Measurements from ENCODE around the gene SEMA6A. TPM values are rescaled to one million over a fixed set of nuclear protein-coding genes. Genes with fewer than 3 reads are reported as not detected.

Gene SEMA6A
- total RNA-seq, 1 experiment from 2014 or later, result not detected

DNA sequence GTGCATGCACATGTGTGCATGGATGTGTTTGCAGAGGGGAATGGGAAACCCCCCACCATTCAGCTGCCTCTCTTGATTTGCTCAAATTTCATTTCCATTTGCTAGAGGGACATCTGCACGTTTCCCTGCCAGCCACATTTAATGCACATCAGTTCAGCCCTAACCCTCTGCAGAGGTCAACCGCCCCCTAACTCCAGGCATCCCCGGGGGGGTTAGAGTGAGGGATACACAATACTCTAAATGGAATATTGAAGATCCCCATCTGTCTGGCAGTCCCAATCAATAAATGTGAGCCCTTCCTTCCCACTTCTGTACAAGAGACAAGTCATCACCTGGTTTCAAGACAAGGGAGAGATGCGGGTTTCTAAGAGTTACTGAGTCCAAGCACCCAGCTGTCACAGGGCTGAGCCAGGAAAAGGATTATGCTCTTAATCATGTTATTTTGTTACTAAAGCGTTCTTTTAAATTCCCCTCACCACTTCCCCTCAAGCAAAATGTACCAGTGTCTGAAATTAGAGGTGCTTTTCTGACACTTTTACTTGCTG lies 134.1 kb downstream of the SEMA6A start:
- DNase-seq (ENCODE audit: low read depth), result no peak

DNA sequence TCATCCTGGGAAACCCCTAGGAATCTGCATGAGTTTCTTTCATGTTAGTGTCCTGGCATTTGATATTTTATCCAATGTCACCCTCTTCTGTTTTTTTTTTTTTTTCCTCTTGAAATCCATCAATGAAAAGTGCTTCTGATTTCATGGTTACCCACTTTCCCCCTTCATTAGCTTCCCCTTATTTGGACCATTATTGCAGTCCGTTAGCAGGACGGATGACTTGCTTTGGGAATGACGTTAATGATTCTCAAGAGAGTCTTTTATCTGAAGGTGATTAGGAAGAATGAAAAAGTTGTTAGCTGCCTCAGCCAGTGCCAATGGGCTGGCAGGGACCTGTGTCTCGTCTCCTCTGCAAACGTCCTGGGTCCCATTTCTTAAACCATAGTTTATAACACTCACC lies 134.7 kb downstream of the SEMA6A start:
- no peak for DNase-seq (ENCODE audit: low read depth)

DNA sequence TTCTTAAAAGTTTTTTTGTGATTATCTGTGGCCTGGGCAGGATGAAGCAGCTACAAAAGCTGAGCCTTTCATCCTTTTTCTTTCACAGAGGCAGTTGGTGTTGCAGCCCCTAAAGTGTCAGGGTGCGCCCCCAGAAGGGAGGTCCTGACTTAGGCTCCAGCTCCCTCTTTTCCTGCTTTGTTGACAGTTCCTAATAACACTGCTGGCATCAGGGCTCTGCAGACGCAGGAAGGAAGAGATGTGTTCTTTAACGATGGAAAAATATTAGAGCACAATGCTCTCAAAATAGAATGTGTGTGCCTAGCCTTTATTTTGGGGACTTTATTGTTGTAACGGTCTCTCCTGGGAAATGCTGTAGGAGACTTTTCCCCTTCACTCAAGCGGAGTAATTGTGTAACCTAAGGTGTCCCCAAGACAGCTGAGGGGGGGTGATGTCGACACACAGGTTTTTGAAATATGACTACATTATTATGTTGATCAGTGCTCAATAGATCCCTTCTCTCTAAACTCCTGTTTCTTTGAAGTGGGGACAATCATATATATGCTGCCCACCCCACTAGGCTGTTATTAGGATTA lies 135.6 kb downstream of the SEMA6A start:
- no peak for DNase-seq (ENCODE audit: low read depth)

DNA sequence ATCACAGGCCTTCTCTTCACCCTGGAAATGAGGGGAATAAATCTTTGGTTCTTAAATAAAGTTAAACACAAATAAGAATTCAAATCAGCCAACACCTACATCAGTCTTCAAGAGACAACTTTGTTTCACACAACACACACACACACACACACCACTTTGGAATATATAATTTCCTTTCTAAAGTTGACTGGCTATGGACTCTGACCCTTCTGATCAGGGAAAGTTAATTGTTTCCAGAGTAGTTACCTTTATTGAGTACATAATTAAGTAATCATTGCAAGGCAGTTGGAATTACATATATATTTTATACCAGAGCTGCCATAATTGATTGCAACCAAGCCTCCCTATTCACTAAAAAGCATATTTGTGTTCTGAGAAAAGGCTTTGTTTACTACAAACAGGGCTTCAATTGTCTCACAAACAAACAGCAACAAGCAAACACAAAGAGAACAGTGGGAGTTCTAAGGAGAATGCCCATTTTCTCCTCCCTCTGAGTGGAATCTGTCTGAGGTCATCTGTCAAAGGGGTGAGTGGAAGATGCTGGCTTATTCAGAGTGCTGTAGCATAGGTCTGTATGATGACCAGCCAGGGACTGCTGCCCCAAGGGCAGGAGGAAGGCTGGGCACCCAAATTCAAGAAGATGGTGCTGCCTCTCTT lies 136.6 kb downstream of the SEMA6A start:
- no peak for DNase-seq (ENCODE audit: low read depth)

DNA sequence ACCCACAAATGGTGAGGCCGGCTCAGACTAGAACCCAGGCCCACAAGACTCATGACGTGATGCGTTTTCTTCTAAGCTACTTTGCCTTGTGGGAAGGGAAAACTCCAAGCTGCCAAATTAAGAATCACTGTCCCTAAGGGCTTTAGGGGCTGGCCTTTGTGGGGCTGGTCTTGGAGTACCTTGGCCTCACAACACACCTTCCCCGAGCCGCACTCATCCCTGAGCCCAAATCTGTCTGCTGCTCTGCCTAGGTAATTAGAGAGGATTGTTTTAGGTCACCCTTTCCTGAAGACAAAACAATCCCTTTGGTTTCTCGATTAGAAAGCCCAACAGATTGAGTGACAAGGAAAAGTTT lies 137.3 kb downstream of the SEMA6A start:
- DNase-seq (ENCODE audit: low read depth), result no peak

DNA sequence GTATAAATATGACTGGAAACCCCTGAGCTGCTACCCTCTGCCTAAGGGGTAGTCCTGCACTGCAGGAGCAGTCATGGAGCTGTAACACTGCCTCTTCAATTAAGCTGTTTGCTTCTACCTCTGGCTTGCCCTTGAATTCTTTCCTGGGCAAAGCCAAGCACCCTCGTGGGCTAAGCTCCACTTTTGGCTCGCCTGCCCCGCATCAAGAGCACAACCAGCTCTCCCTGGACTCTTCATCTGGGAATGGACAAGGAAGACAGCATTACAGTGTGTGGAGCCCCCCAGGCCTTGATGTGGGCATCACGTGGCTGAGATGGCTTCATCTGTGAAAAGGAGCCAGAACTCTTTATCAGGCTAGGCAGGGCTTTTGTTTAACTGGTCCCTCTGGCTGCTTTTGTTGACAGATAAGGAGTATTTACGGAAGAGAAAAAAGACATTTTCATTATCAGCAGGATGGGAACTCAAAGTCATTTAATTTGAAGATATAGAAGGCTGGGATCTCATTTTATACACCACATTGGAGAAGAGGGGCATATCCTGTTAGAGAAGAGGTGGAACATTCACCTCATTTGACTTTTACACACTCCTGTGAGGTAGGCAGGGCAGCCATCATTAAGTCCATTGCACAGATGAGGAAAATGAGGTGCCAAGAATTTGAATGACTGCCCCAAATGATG lies 137.8 kb downstream of the SEMA6A start:
- no peak for DNase-seq (ENCODE audit: low read depth)

DNA sequence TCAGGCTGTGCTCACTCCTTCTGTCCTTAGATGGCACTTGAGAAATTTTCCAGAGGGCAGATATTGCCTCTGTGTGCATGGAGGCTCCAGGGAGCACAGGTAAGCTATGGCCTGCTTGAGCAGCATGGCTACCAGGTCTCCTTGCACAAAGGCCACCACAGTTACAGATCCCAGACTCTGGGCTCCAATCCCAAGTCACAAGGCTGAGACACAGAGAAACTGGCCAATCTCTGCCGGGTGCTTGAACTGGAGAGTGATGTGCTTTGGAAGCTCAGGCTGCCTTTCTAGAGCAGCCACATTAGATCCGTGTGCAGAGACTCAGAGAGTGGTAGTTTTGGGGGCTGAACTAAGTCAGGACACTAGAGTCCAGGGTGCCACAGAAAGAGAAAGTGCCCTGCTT lies 145.7 kb downstream of the SEMA6A start:
- DNase-seq (ENCODE audit: low read depth), result no peak

DNA sequence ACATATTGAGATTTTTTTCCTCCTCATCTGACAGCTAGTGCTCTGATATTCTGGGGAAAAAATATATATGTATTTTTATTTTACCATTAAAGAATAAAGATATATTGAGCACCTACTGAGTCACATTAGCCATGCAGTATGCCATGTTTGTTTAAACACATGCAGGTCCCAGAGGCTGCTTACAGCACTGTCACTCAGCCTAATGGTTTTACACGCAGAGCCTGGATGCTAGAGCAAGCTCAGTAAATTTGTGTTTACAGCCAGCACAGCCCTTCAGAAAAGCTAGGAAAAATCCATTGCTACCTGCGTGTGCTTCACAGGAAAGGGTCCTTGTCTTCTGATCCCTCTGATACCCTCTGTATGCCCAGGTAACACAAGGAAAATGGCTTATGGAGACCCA lies 146.2 kb downstream of the SEMA6A start:
- DNase-seq (ENCODE audit: low read depth), result no peak

DNA sequence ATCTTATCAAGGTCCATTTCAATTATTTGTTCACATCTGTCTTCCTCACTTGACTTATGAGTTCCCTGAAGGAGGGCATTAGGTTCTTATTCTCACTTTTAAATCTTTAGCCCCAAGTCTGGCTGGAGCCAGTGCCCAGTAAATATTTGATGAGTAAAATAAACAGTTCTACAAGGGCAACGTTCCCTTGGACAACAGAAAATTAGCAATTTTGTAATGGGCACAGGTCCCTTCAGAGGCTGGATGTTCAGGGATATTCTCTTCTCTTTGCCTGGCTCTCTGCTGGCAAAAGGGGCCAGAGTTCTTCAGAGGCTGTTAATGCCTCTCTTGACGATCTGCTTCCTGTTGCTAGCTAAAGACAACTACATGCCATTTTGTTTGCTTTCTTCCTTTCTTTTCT lies 149.7 kb downstream of the SEMA6A start:
- no peak for DNase-seq (ENCODE audit: low read depth)

DNA sequence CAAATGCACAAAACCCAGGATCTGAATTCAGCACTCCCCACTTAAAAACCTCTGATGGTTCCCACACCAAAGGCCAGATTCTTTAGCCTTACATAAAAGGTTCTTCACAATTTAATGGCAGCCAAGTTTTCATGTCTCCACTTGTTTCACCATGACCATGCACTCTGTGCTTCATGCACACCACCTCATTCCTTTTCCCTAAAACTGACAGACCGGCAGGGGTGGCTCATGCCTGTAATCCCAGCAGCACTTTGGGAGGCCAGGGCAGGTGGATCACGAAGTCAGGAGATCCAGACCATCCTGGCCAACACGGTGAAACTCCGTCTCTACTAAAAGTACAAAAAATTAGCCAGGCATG lies 150.4 kb downstream of the SEMA6A start:
- DNase-seq (ENCODE audit: low read depth), result no peak

DNA sequence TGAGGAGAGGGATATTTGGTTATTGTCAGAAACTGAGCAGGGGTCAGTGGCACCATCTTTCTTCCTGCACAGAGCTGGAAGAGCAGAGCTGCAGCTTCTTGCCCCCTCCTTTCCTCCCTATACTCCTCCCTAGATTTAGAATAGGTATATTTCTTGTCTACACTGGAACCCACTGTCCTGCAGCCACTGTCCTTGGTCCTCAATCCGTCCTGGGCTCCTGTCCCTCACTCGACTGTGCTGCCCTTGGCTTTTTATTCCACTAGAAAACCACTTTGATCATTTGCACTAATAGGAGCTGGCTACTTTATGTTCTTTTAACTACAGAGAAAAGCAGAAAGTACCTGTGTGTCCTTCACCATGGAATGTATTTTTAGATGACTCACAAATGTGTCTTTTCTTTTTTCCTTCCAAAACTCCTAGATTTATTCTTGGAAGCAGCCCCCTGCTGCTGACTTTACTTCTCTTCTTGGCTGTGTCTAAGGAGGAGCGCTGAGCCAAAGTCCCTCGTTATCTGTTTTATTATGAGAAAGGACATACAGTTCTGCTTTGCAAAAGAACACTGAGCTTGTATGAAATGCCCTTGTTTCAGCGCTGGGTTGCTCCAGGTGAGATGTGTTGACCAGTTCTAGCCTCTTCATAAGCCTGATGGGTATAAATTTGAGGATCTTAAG lies 150.9 kb downstream of the SEMA6A start:
- DNase-seq (ENCODE audit: low read depth), result no peak

DNA sequence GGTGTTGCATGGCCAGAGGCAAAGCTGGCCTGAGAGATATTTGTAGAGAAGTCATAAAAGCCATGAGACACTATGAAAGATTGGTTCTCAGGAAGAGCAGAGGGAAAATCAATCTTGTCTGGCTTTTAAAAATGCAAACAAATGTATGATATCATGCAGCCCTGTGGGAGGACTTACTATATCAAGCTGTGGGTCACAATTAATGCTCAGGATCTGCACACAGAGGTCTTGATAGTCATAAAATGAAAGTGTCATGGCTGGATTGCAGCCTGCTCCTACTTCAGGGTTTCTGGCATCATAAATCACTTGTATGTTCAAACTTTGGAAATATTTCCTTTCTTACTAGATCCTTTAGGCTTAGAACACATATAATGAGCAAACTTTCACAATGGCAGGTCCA lies 151.5 kb downstream of the SEMA6A start:
- no peak for DNase-seq (ENCODE audit: low read depth)

DNA sequence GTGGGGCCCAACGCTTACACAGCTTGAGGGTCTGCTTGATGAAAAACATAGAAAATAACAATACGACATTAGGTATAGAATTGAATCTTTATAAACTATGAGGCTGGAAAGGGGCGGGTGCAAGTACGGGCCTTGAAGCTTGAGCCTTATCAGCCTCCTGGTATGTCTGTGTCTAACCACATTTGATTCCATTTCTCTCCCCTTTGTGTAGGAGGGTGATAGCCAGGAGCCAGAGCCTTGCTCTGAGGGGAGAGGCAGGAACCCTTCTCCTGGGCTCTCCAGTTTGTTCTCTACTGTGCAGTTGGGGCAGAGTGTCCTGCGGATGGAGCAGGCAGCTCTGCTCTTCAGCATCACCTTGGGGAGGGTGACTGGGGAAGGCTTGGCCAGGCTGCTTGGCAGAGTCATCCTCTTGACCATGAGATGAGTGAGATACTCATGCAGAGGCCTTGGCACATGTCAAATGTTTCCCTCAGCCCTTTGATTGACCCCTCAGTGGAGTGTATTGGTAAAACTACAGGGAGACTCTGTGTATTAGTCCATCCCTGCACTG lies 153.5 kb downstream of the SEMA6A start:
- no peak for DNase-seq (ENCODE audit: low read depth)

DNA sequence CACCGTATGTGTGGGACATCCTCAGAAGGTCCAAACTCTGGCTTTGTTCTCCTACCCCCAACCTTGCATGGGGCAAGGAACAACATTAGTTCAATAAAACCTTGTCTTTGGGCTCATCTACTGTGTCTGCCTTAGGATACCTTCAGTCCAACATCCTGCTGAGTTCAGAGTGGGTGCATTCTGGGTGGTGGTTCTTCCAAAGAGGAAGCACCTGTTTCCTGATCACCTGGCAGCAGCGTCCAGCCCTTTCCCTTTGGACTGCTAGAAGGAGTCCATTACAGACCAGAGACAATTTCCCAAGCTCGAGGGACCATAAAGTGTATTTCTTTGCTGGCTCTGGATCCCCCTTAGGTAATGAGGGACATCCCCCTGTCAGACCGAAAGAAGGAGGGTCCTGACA lies 154.1 kb downstream of the SEMA6A start:
- DNase-seq (ENCODE audit: low read depth), result no peak

DNA sequence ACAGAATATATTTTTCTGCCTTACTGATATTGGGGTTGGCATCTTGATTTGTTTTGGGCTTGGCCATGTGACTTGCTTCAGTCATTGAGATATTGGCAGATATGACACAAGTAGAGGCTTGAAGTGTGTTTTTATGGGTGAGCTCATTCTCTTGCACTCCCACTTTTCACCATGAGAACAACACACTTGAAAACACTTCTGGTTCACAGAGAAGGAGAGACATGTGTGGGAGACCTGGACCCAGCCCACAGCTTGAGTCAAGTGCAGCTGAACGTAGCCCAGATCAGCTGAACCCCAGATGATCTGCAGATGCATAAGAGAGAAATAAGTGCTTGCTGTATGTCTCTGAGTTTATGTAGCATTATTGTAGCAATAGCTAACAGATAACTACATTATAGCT lies 155.4 kb downstream of the SEMA6A start:
- DNase-seq (ENCODE audit: low read depth), result no peak

DNA sequence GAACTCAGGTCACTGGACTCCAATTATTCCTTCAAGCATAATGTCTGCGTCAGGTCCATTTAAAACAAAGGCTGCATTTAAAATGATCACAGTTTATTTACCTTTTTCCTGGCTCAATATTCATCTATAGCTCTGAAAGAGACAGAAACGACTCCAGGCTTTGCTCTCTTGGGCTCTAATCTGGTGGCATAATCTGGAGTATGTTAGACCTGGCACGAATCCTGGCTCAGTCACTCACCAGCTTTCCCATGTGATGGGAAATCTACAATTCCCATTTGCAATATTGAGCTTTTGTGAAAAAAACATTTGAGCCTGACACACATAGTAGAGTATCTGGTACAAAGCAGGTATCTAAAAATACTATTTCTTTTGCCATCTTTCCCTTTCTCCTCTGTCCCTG lies 155.8 kb downstream of the SEMA6A start:
- no peak for DNase-seq (ENCODE audit: low read depth)

DNA sequence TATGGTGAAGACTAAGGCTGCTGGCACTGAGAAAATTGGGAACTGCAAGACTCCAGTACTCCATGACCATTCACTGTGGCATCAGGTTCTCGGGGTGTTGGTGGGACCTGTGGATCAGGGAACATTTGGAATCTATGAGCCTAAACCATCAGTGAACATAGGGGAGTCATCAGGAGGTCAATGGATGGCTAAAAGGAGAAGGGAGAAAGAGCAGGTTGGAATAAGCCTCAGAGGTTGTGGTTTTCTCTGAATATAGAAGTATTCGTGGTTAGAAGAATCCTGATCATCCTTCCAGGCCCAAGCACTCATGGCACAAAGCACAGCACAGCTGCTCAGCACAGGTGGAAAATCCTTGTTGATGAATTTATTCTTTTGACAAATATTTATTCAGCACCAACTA lies 156.6 kb downstream of the SEMA6A start:
- DNase-seq (ENCODE audit: low read depth), result peak; percentile 47

DNA sequence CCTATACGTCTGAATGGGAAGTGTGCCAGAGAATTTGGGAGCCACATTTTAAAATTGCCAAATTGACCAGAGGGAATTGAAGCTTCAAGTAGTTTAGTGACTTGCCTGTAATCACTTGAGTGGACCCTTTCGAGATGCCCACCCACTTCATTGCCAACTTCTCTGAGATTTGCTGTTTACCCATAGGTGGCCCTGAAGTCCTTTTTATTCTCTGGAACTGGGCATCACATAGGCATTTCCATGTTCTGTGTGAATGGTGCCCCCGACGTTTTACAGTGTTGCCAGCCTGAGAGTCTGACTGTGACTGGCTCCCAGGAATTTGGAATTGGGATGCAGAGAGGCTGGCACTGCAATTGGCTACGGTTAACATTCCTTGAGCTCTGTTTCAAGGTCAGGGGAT lies 158.6 kb downstream of the SEMA6A start:
- DNase-seq (ENCODE audit: low read depth), result no peak

DNA sequence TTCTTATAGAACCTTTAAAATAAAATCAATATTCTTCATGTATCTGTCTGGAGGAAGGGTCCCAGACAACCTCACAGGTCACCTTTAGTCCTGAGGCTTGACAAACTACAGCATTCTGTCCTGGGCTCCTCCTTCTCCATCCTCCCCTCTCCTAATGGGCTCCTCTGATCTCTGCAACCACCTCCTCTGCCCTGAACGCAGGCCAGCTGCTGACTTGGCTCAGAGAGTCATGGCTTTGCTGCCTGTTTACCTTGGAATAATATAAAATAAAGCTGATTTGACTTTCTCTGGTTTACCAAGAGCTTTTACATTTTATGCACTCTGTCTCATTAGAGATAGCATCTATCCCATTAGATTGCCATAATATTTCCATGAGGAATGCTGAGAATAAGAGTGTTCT lies 159.4 kb downstream of the SEMA6A start:
- no peak for DNase-seq (ENCODE audit: low read depth)

DNA sequence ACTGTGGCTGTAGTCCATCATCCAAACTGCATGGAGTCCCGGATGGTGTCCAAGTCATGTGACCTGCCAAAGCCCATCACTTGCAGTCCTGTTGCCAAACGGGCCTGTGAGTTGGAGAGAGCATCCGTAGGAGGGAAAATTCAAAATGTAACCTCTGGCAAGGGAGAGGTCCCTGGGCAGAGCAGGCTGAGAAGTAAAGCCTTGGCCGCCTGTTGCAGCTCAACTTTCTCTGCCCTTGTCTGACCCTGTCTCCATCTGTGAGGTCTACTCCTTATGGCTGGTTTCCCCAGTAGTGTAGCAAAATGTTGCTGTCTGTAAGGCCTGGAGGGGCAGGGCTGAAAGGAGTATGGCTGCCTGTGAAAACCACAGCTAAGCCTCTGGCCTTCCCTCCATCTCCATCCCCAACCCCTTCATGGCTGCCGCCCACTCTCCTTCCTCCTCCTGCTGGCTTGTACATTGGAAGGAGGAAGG lies 163.5 kb downstream of the SEMA6A start:
- DNase-seq (ENCODE audit: low read depth), result no peak

DNA sequence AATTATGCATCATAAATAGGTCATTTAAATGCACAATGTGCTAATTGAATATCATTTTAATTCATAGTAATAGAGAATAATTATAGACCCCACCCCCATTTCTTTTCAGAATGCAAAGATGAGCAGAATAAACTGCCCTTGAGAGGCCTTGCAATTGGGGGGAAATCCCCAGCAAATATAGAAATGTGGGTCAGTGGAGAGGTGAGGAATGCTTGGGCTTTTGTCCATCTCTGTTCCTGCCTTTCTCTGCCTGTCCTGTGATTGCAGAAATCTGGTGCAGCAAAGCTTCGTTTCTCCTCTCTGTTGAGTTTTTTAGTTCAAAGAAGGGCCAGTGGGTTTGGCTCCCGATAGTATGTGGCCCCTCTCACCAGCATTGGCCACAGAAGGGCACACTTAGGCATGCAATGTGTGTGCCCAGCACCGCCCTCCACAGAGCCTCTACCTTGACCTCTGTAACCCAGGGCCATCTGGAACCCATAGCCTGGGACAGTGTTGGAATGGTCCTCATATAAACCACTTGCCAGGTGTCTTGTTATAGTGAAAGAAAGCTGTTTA lies 164.2 kb downstream of the SEMA6A start:
- DNase-seq (ENCODE audit: low read depth), result no peak

All from LHCN-M2 (cell line).